Measurements from ENCODE around the gene RIN3. TPM values are rescaled to one million over a fixed set of nuclear protein-coding genes. Genes with fewer than 3 reads are reported as not detected.

RIN3 gene
- total and polyA plus RNA-seq, 10 of the 15 experiments (the other 5 are each of a cell fraction or from before 2014, with no cell fraction given), result 0.91 to 23.3 (median 6.3) TPM

GRCh38 chr14:92563765-92564285 lies 50.2 kb downstream of the RIN3 start:
- SMC1A ChIA-PET (ENCODE audit: uncharacterized antibody, unreplicated experiment), result interaction anchor here (0.8 to 8.9 kb wide), 14 partner anchors 9 to 304 kb away, joined by 3 to 137 read pairs (median 4); no protein-coding TSS in a partner anchor
- H3K27ac ChIP-seq (ENCODE audit: control insufficient read depth, insufficient read depth), result peak overlapping the region; percentile 32; the same call in 1 of the 2 replicates
- FAIRE-seq, result no peak
- H3K36me3 ChIP-seq (ENCODE audit: control insufficient read depth in 2 of 2, insufficient read depth in 2 of 2, low read length in 1 of 2), result peaks cover 0 to 2% of the 10 kb centered on the region in 2 experiments; a peak in 2 of 4 replicates
- CTCF ChIA-PET, result interaction anchor here (0.7 to 7.4 kb wide), 8 partner anchors 9 to 115 kb away, joined by 3 to 38 read pairs (median 3); no protein-coding TSS in a partner anchor
- peak overlapping the region; percentile 63 for H3K4me2 ChIP-seq (ENCODE audit: control insufficient read depth, insufficient read depth)
- H3K4me1 ChIP-seq (ENCODE audit: control insufficient read depth, insufficient read depth, low read length), result peaks cover 29% of the 10 kb centered on the region
- ATAC-seq, result no peak
- in situ Hi-C loops (cut with MboI) (no loop called here), intact Hi-C loops (cut with micrococcal nuclease; ENCODE audit: unreplicated experiment) (no loop called here)
- DNase-seq (ENCODE audit: low read depth, low spot score), result no peak
- TF ChIP-seq RCOR1 (conservative IDR thresholded peaks at IDR 0.05; ENCODE audit: low read depth, low read length), result no peak
- peak; percentile 3 for TF ChIP-seq SKIL (IDR thresholded peaks at IDR 0.05; ENCODE audit: low read depth, poor library complexity, severe bottlenecking)
- POLR2A ChIA-PET, result interaction anchor here (0.7 to 2.3 kb wide), 7 partner anchors 9 to 49 kb away, joined by 3 to 14 read pairs (median 4); no protein-coding TSS in a partner anchor
- RAD21 ChIA-PET (ENCODE audit: unreplicated experiment), result interaction anchor here (0.7 to 4.5 kb wide), 20 partner anchors 9 to 212 kb away, joined by 3 to 33 read pairs (median 4); no protein-coding TSS in a partner anchor
- no peak overlapping the region for H3K9ac ChIP-seq (ENCODE audit: control insufficient read depth, insufficient read depth, low read length)
- WGBS (ENCODE audit: insufficient coverage, insufficient replicate concordance, low lambda C conversion rate, missing lambda C conversion rate), result 88% methylated on average over 1 of the region's 1 CpG
- peaks cover 16% of the 10 kb centered on the region for H3K9me3 ChIP-seq (replicated peaks; ENCODE audit: control insufficient read depth, insufficient read depth, low read length)
- H3K27me3 ChIP-seq (replicated peaks in 1 of 2; ENCODE audit: control insufficient read depth in 2 of 2, insufficient read depth in 2 of 2, low read length in 1 of 2), result no peaks in the 10 kb centered on the region
- no peaks in the 10 kb centered on the region for H4K20me1 ChIP-seq (ENCODE audit: control insufficient read depth, insufficient read depth)
- no peaks in the 10 kb centered on the region for H3K79me2 ChIP-seq (ENCODE audit: control insufficient read depth, insufficient read depth, low read length)
- no TSS peak for BruUV-seq (replicated peaks)
- no peak overlapping the region for H2AFZ ChIP-seq (ENCODE audit: control insufficient read depth, low read depth, low read length)
- H3K4me3 ChIP-seq, result no peak overlapping the region
